ENCODE measurements around the gene AIG1. TPM values are rescaled to one million over a fixed set of nuclear protein-coding genes. Genes with fewer than 3 reads are reported as not detected.

The AIG1 gene
- total and polyA plus RNA-seq, 2 of the 4 experiments (the other 2 are of a cell fraction) = 21.3 to 27.1 TPM

GRCh38 chr6:143361536-143362191 lies 301.0 kb downstream of the AIG1 start:
- no peak overlapping the region for H2BK15ac ChIP-seq (ENCODE audit: low read depth, low read length)
- CTCF ChIA-PET = no interaction called here
- no peak for TF ChIP-seq RAD21 (IDR thresholded peaks at IDR 0.05; ENCODE audit: low read length)
- TF ChIP-seq MAZ (IDR thresholded peaks at IDR 0.05; ENCODE audit: borderline replicate concordance, low read depth, low read length) = no peak
- TF ChIP-seq SMC3 (IDR thresholded peaks at IDR 0.05; ENCODE audit: low read depth, low read length) = no peak
- no peak for TF ChIP-seq BHLHE40 (IDR thresholded peaks at IDR 0.05; ENCODE audit: low read depth, low read length)
- no peaks in the 10 kb centered on the region for H3K4me1 ChIP-seq (ENCODE audit: control insufficient read depth, insufficient read depth, low read length)
- intact Hi-C loops (cut with micrococcal nuclease) = no loop called here
- no peak overlapping the region for H3K27ac ChIP-seq (ENCODE audit: insufficient read depth, low read length)
- no peak overlapping the region for H3K56ac ChIP-seq (ENCODE audit: extremely low read depth, insufficient read depth, low read length)
- 56% methylated on average over 2 of the region's 4 CpGs; no CpG with 5 or more reads in 1 of the 2 experiments for WGBS, 2 experiments (ENCODE audit: extremely low coverage in 2 of 2, insufficient read length in 1 of 2)
- H2AK5ac ChIP-seq (ENCODE audit: low read depth, low read length) = peak overlapping the region; percentile 67
- H3K27me3 ChIP-seq (ENCODE audit: control insufficient read depth, insufficient read depth, low read length) = no peaks in the 10 kb centered on the region
- H2BK5ac ChIP-seq (ENCODE audit: low read depth, low read length, poor library complexity, severe bottlenecking) = no peak overlapping the region
- H3K79me1 ChIP-seq (ENCODE audit: low read depth in 1 of 2, low read length in 2 of 2) = no peaks in the 10 kb centered on the region
- H4K8ac ChIP-seq (ENCODE audit: low read depth in 2 of 2, low read length in 2 of 2) = no peak overlapping the region
- BruUV-seq (replicated peaks) = no TSS peak
- H3K9ac ChIP-seq (ENCODE audit: low read depth, low read length) = no peak overlapping the region
- no peak overlapping the region for H3K4ac ChIP-seq (ENCODE audit: low read depth, low read length)
- no peaks in the 10 kb centered on the region for H3K9me1 ChIP-seq (ENCODE audit: insufficient read depth, low read length)
- no peaks in the 10 kb centered on the region for H3K36me3 ChIP-seq (ENCODE audit: control insufficient read depth, insufficient read depth, low read length)
- no peak overlapping the region for H2AFZ ChIP-seq (replicated peaks; ENCODE audit: low read length, poor library complexity)
- H3K9me3 ChIP-seq (ENCODE audit: control insufficient read depth, insufficient read depth, low read length) = no peaks in the 10 kb centered on the region
- POLR2A ChIA-PET (ENCODE audit: unreplicated experiment) = no interaction called here
- H4K20me1 ChIP-seq (ENCODE audit: insufficient read depth, low read length) = no peaks in the 10 kb centered on the region
- H3K4me3 ChIP-seq (ENCODE audit: insufficient read depth, low read depth, low read length) = no peak overlapping the region
- DNase-seq (no peak), ATAC-seq (ENCODE audit: low read depth) (no peak)
- in situ Hi-C loops (cut with MboI; ENCODE audit: low sequenced_read_pairs) = no loop called here
- H2BK120ac ChIP-seq (ENCODE audit: low read depth, low read length) = no peak overlapping the region
- no peak overlapping the region for H3K14ac ChIP-seq (replicated peaks; ENCODE audit: low read depth, low read length)
- no peak overlapping the region; the same call in 1 of the 2 replicates for H3K23ac ChIP-seq (ENCODE audit: low read depth, low read length)
- no peak overlapping the region for H4K5ac ChIP-seq (ENCODE audit: low read depth, low read length)
- H2AK9ac ChIP-seq (replicated peaks; ENCODE audit: low read depth, low read length, poor library complexity) = no peak overlapping the region
- H3K4me2 ChIP-seq (ENCODE audit: low read depth, low read length) = no peak overlapping the region
- dilution Hi-C loops (cut with HindIII; ENCODE audit: low sequenced_read_pairs, unreplicated experiment) = no loop called here
- no peak overlapping the region for H3K18ac ChIP-seq (ENCODE audit: low read depth, low read length)
- H2BK20ac ChIP-seq (ENCODE audit: low read depth, low read length) = no peak overlapping the region
- no peak overlapping the region for H4K91ac ChIP-seq (ENCODE audit: insufficient read depth, low read depth, low read length)
